NCI-H2171 treated with DMSO at 0.1 percent for 48 hours (cell line): ENCODE results near the gene SRA1.

Experiments used
- DNase-seq: peaks from one replicate; lab custom pipeline; 2025; lab: John Stamatoyannopoulos, UW

The SRA1 gene

DNA sequence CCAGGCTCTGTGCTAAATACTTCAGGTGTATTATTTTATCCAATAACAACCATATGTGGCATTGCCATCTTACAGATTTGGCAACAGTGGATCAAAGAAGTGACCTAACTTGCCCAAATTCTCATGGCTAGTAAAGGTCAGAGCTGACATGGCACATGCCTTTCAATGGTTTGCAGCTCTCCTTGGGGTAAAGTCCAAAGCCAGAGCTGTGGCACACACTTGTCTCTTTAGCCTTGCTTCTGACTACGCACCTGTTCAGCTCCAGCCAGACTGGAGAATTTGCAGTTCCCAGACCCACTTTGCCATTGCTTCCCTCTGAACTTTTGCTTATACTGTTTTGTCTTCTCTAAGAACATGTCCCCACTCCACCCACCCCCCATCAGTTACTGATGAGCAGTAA, 13.2 kb upstream of the SRA1 start:
- no peak for DNase-seq

DNA sequence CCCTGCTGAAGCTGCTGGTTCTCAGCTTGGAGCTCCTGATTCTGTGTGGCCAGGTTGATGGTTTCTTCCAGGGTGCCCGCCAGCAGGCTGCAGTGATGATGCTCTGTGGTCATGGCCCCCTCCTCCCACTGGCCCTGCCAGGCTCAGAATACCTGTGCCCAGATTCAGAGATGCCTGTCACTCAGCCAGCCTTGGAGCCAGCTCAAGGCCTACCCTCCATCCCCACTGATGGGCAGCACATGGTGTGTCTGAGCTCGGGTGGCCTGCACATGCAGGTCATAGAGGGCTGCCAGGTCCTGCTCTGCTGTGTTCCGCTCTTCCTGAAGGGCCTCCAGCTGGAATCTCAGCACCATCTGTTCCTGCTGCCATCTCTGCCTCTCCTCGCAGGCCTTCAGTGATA, 12.8 kb upstream of the SRA1 start:
- DNase-seq = no peak

- DNase-seq = no peak
Observed at GRCh38 chr5:140569197-140569596, 11.9 kb upstream of the SRA1 start.

- DNase-seq = no peak
Observed at GRCh38 chr5:140568443-140569063, 11.3 kb upstream of the SRA1 start.

- no peak for DNase-seq
Observed at GRCh38 chr5:140567871-140568270, 10.6 kb upstream of the SRA1 start.

DNA sequence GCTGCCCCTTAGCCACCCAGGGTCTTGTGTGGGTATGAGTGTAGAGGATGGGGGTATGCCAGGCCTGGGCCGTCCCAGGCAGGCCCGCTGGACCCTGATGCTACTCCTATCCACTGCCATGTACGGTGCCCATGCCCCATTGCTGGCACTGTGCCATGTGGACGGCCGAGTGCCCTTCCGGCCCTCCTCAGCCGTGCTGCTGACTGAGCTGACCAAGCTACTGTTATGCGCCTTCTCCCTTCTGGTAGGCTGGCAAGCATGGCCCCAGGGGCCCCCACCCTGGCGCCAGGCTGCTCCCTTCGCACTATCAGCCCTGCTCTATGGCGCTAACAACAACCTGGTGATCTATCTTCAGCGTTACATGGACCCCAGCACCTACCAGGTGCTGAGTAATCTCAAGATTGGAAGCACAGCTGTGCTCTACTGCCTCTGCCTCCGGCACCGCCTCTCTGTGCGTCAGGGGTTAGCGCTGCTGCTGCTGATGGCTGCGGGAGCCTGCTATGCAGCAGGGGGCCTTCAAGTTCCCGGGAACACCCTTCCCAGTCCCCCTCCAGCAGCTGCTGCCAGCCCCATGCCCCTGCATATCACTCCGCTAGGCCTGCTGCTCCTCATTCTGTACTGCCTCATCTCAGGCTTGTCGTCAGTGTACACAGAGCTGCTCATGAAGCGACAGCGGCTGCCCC, 10.0 kb upstream of the SRA1 start:
- no peak for DNase-seq

DNA sequence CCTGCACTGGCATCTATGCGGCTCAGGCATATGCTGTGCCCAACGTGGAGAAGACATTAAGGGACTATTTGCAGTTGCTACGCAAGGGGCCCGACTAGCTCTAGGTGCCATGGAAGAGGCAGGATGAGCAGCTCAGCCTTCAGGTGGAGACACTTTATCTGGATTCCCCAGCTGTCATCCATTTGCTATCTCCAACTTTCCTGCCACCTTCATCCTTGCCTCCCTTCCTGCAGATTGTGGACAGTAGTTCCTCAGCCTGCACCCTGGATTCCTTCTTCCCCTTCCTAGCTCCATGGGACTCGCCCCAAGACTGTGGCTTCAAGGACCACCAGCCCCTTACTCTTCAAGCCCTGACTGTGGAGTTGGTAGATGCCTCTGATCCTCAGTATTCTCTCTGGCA, 9.4 kb upstream of the SRA1 start:
- DNase-seq = no peak

GRCh38 chr5:140565780-140566095, 8.5 kb upstream of the SRA1 start:
- DNase-seq = no peak

DNA sequence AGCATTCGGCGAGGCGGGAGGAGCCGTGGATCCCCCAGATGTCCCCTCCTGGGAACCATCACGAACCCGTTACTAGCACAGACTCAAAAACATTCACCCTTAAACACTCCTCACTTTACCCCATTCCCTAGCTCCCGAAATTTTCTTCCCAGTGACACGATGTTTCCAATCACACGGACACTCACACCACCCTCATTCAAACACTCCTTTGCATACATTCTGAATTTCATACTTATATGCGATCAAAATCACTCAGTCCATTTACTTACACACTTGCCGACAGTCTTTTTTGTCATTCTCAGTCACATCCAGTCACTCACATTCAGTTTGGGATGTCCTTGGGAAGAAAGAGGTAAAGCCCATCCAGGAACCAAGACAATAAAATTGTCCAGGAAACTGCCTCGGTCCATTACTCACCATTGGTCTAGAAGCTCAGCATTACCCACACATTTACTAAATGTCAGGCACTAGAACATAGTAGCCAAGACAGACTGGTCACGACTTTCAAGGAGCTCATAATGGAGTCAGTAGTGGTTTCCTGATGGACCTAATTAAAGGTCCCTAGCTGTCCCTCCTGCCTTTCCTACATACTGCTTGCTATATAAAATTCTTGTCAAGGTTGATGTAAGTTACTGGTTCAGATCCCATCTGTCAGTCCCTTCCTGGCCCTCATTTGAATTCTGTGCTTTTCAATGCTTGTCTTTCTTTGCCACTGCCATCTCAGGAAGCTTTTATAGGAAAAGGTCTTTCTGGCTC, 7.9 kb upstream of the SRA1 start:
- DNase-seq = peak; percentile 35

- peak; percentile 90 for DNase-seq
Observed at GRCh38 chr5:140564196-140565023, 7.1 kb upstream of the SRA1 start, which contains the start of the genes APBB3 and SLC35A4. Gene APBB3, minus strand, starts transcription at chr5:140564598. Its CDS starts 353 bp downstream, at chr5:140564245. Gene SLC35A4, plus strand, starts transcription at chr5:140564828. Its CDS starts 2,342 bp downstream, at chr5:140567170.

GRCh38 chr5:140563596-140563995, 6.3 kb upstream of the SRA1 start:
- DNase-seq = no peak

DNA sequence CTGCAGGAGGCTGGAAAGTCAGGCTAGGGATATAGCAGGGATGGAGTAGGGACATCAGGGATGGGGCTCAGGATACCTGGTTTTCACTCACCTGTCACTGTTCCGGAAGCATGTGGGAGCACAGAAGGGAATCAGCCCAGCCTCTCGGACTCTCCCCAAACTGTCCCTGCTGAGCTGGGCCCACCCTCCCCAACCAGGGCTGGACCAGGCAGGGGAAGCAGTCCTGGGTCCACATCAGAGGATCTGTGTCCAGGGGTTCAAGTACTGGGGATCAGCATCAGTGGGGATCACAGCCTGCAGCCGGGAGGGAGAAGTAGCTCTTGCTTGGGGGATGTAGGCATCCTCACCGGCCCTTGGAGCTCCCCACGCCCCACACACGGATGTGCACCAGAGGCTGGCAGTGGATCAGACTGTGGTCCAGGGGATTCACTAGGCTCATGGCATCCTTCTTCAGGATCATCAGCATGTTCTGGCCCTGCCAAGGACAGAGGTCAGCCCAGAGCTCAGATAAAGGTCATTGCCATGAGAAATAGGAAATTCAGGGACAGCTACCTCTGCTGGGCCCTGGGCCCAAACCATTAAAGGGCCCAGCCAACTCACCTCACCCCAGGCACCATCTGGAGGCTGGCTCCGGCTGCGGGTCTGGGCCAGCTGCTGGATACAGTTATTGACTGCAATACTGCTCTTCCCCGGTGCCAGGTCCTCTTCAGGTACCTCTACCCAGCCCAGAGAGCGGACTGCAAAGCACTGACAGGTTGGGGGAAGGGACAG, 4.7 kb upstream of the SRA1 start:
- DNase-seq = no peak

DNA sequence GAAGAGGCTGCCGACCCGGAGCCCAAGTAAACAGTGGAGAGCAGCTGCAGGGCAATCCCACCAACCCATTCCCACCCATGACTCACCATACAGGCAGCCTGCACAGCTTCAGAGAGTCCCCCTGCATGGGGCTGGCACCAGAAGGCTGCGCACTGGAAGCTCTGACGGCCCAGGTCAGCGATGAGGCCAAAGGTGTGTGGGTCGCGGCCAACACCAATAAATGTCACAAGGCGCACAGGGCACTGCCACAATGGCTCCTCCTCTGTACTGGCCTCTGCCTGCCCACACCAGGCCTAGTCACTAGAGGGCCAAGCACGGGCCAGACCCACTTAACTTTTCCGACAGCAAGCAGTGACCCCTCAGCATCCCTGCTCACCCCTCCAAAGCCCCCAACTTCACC, 3.0 kb upstream of the SRA1 start:
- DNase-seq = no peak

GRCh38 chr5:140558542-140558941, 1.3 kb upstream of the SRA1 start:
- no peak for DNase-seq

- DNase-seq = no peak
Observed at GRCh38 chr5:140557965-140558364, 692 bp upstream of the SRA1 start.

DNA sequence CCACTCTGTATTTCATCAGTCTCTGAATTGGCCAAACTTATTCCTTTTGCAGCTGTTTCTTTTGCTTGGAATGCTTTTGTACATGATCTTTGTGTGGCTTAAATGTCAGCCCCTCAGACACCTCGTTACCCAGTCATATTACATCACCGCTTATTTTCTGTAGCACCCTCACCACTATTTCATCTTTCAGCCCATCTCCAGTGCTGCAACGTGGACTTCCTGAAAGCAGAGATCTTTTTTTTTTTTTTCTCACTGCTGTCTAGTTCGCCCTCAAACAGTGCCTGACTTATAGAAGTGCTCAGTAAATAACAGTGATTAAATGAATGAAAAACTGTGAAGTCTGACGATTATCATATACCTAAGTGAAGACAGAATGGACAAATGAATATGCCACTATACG, 835 bp downstream of the SRA1 start:
- DNase-seq = no peak

DNA sequence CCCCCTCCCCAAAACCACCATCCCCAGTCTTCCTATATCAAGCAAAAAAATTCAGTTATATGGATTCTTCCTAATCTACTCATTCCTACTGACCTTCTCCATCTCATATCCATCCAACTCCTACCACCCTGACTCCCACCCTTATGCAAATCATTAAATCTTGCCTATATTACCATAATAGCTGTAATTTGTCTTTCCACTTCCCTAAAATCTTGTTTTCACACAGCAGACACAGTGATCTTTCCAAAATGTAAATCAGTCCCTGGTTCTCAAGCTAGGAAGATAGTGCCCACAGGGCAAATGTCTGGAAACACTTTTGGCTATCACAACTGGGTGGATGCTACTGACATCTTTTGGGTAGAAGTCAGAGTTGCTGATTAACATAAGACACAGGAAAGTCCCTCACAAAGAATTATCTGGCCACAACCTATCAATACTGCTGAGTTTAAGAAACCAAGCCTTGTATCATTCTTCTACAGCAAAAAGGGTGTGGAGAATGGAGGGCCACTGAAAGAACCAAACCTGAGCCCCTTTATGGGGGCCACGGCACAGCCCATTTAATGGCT, 1.4 kb downstream of the SRA1 start:
- no peak for DNase-seq

GRCh38 chr5:140554454-140554853, 2.8 kb downstream of the SRA1 start:
- DNase-seq = no peak

DNA sequence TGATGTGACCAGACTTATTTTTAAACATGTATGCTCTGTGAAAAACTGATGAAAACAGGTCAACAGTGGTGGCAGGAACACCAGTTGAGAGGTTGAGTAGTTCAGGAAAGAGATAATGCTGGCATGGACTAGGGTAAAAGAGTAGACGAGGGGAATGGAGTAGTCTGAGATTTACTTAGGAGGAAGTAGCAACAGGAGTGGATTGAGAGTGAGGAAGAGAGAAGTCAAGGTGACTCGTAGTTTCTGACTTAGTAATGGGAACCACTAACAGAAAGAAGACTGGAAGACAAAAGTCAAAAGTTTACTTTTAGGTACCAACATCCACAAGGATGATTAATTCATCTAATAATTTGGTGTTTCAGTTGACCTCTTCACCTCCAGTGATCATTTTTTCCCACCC, 3.6 kb downstream of the SRA1 start:
- DNase-seq = no peak

- no peak for DNase-seq
Observed at GRCh38 chr5:140551872-140552271, 5.4 kb downstream of the SRA1 start.
